GM12891 (cell line): ENCODE data around the gene LGALS16.

Source experiments
- POLR2AphosphoS5 ChIP-seq: IDR thresholded peaks from 2 replicates; pipeline ENCODE4 v1.6.1; 2011; ENCODE audit warnings: low read depth, low read length, control low read depth
- SPI1 ChIP-seq: IDR thresholded peaks from 2 replicates; pipeline ENCODE4 v1.6.1; 2011; ENCODE audit warnings: low read depth, low read length, control low read depth

DNA sequence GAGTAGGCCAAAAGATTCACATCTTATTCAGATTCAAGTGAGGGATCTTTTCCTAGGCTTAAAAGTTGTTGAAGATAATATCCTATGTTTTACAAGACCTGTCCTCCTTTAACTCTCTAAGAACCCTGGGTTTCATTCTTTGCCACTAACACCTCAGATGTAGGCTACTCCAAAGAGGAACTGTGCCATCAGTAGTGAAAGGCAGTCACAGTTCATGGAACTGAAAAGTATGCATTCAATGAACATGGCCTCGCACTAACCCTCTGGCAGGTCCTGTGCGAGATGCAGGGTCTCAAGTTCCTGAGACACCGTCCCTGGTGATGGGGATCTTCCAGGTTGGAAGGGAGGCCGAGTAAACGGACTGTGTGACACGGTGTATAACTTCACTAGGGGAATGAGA is 52.9 kb downstream of the LGALS16 start:
- no peak for TF ChIP-seq POLR2AphosphoS5
- peak; percentile 96 for TF ChIP-seq SPI1
